ENCODE data around the gene FOXP1.
"Not testable (repeated sequence)": the region's sequence is repeated elsewhere in the genome, so short reads cannot be mapped to it uniquely, and the experiment has no call there.

GRCh38 chr3:71324224-71324623 is 259.3 kb downstream of the FOXP1 start:
- TF ChIP-seq RAD21 (IDR thresholded peaks at IDR 0.05); TAF1 (conservative IDR thresholded peaks at IDR 0.05); JUND (IDR thresholded peaks at IDR 0.05); EGR1 (IDR thresholded peaks at IDR 0.05; ENCODE audit: low read depth in 2 of 2); YY1 (IDR thresholded peaks at IDR 0.05); NR2F2 (IDR thresholded peaks at IDR 0.05); SP1 (IDR thresholded peaks at IDR 0.05); GABPA (IDR thresholded peaks at IDR 0.05 in 1 of 2, conservative IDR thresholded peaks at IDR 0.05 in 1 of 2); RXRA (IDR thresholded peaks at IDR 0.05): not testable (repeated sequence)
- TF ChIP-seq, protein P1, sequence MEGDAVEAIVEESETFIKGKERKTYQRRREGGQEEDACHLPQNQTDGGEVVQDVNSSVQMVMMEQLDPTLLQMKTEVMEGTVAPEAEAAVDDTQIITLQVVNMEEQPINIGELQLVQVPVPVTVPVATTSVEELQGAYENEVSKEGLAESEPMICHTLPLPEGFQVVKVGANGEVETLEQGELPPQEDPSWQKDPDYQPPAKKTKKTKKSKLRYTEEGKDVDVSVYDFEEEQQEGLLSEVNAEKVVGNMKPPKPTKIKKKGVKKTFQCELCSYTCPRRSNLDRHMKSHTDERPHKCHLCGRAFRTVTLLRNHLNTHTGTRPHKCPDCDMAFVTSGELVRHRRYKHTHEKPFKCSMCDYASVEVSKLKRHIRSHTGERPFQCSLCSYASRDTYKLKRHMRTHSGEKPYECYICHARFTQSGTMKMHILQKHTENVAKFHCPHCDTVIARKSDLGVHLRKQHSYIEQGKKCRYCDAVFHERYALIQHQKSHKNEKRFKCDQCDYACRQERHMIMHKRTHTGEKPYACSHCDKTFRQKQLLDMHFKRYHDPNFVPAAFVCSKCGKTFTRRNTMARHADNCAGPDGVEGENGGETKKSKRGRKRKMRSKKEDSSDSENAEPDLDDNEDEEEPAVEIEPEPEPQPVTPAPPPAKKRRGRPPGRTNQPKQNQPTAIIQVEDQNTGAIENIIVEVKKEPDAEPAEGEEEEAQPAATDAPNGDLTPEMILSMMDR (IDR thresholded peaks at IDR 0.05; ENCODE audit: low read depth, low read length, missing input control): not testable (repeated sequence)
- TF ChIP-seq, protein P2, sequence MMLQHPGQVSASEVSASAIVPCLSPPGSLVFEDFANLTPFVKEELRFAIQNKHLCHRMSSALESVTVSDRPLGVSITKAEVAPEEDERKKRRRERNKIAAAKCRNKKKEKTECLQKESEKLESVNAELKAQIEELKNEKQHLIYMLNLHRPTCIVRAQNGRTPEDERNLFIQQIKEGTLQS (IDR thresholded peaks at IDR 0.05): not testable (repeated sequence)
- TF ChIP-seq, protein P3, sequence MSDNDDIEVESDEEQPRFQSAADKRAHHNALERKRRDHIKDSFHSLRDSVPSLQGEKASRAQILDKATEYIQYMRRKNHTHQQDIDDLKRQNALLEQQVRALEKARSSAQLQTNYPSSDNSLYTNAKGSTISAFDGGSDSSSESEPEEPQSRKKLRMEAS (IDR thresholded peaks at IDR 0.05): not testable (repeated sequence)
- TF ChIP-seq, protein P4, sequence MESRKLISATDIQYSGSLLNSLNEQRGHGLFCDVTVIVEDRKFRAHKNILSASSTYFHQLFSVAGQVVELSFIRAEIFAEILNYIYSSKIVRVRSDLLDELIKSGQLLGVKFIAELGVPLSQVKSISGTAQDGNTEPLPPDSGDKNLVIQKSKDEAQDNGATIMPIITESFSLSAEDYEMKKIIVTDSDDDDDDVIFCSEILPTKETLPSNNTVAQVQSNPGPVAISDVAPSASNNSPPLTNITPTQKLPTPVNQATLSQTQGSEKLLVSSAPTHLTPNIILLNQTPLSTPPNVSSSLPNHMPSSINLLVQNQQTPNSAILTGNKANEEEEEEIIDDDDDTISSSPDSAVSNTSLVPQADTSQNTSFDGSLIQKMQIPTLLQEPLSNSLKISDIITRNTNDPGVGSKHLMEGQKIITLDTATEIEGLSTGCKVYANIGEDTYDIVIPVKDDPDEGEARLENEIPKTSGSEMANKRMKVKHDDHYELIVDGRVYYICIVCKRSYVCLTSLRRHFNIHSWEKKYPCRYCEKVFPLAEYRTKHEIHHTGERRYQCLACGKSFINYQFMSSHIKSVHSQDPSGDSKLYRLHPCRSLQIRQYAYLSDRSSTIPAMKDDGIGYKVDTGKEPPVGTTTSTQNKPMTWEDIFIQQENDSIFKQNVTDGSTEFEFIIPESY (IDR thresholded peaks at IDR 0.05): not testable (repeated sequence)
